Osteocyte (in vitro differentiated cells): ENCODE results near the gene PDGFRB. TPM values are rescaled to one million over a fixed set of nuclear protein-coding genes. Genes with fewer than 3 reads are reported as not detected.

Experiments
- DNase-seq: peaks from one replicate; pipeline ENCODE4 v3.0.0; 2021; ENCODE audit warnings: mixed read lengths; ENCODE audit not compliant: unreplicated experiment; ENCODE audit errors: extremely low spot score
- H3K27ac Mint-ChIP-seq: one replicate; pipeline ENCODE4 v1.8.0; 2021; ENCODE audit warnings: mild to moderate bottlenecking, mixed read lengths; ENCODE audit not compliant: unreplicated experiment
- H3K27me3 Mint-ChIP-seq: one replicate; pipeline ENCODE4 v1.8.0; 2021; ENCODE audit warnings: mixed read lengths; ENCODE audit not compliant: unreplicated experiment
- H3K36me3 Mint-ChIP-seq: one replicate; pipeline ENCODE4 v1.8.0; 2021; ENCODE audit warnings: mixed read lengths; ENCODE audit not compliant: unreplicated experiment
- H3K4me1 Mint-ChIP-seq: one replicate; pipeline ENCODE4 v1.8.0; 2021; ENCODE audit warnings: mixed read lengths; ENCODE audit not compliant: unreplicated experiment
- H3K4me3 Mint-ChIP-seq: one replicate; pipeline ENCODE4 v1.8.0; 2021; ENCODE audit warnings: mild to moderate bottlenecking, moderate library complexity, mixed read lengths; ENCODE audit not compliant: unreplicated experiment
- H3K9me3 Mint-ChIP-seq: one replicate; pipeline ENCODE4 v1.8.0; 2021; ENCODE audit warnings: mixed read lengths; ENCODE audit not compliant: unreplicated experiment
- total RNA-seq: library from RNA; stranded (reverse); gene quantifications from 2 replicates; pipeline ENCODE4 v1.2.1, GENCODE V29; 2021
- TF ChIP-seq, protein P1 (sequence below): fragments of 200-600 bp; sonication (generic); IDR thresholded peaks from 2 replicates; pipeline ENCODE4 v1.5.0; 2021; ENCODE audit warnings: antibody characterized with exemption, mild to moderate bottlenecking, moderate library complexity

The PDGFRB gene
- total RNA-seq, 1 donor from 2014 or later, result 1,093 TPM

DNA sequence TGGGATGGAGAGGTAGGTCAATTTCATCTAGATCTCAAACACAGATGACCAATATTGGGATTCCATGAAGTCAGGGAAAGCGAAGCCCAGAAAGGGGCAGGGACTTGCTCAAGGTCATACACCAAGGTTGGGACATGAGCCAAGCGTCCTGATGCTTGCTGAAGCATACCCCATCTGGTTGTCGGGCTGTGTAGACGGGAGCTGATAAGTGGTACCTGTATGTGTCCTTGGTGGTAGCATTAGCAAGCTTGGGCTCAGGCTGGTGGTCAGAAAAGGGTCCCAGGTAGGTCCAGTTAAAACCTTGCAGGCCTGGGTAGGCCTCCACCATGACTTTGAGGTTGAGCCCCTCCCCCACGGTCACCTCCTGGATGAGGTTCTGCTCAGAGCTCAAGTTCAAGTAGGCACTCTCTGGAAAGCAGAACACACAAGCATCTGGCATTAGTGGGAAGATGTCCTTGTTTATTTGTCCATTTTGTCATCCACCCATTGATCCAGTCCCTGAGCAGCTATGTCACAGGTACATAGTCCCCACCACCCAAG lies 82.5 kb downstream of the PDGFRB start:
- DNase-seq, result peak; percentile 36
- peaks cover 8% of the 10 kb centered on the region for H3K4me1 Mint-ChIP-seq
- peaks cover 4% of the 10 kb centered on the region for H3K9me3 Mint-ChIP-seq
- H3K36me3 Mint-ChIP-seq, result peaks cover 4% of the 10 kb centered on the region
- no peaks in the 10 kb centered on the region for H3K27me3 Mint-ChIP-seq
- TF ChIP-seq, protein P1, sequence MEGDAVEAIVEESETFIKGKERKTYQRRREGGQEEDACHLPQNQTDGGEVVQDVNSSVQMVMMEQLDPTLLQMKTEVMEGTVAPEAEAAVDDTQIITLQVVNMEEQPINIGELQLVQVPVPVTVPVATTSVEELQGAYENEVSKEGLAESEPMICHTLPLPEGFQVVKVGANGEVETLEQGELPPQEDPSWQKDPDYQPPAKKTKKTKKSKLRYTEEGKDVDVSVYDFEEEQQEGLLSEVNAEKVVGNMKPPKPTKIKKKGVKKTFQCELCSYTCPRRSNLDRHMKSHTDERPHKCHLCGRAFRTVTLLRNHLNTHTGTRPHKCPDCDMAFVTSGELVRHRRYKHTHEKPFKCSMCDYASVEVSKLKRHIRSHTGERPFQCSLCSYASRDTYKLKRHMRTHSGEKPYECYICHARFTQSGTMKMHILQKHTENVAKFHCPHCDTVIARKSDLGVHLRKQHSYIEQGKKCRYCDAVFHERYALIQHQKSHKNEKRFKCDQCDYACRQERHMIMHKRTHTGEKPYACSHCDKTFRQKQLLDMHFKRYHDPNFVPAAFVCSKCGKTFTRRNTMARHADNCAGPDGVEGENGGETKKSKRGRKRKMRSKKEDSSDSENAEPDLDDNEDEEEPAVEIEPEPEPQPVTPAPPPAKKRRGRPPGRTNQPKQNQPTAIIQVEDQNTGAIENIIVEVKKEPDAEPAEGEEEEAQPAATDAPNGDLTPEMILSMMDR, result no peak
- no peak overlapping the region for H3K27ac Mint-ChIP-seq
- H3K4me3 Mint-ChIP-seq, result no peak overlapping the region

DNA sequence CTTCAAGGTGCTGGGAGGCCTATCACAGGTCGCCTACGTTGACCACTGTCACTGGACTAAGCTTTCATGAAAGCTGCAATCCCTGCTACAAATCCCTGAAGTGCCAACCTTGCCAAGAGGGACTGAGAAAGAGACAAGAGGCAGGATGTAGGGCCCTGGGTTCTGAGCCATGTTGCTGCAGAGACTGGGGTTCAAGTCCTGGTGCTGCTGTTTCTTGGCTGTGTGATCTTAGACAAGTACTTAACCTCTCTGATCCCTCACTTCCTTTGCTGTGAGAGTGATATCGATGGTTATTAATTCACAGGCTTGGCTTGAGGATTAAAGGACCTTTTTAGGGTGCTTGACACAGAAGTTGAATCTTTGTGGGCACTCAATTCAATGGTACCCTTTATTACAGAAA lies 84.8 kb downstream of the PDGFRB start:
- Mint-ChIP-seq H3K36me3 (peaks cover 4% of the 10 kb centered on the region), H3K4me1 (peaks cover 26% of the 10 kb centered on the region), H3K9me3 (peaks cover 4% of the 10 kb centered on the region), H3K27me3 (no peaks in the 10 kb centered on the region), H3K4me3 (no peak overlapping the region), H3K27ac (no peak overlapping the region)
- TF ChIP-seq, protein P1, result no peak
- DNase-seq, result no peak

DNA sequence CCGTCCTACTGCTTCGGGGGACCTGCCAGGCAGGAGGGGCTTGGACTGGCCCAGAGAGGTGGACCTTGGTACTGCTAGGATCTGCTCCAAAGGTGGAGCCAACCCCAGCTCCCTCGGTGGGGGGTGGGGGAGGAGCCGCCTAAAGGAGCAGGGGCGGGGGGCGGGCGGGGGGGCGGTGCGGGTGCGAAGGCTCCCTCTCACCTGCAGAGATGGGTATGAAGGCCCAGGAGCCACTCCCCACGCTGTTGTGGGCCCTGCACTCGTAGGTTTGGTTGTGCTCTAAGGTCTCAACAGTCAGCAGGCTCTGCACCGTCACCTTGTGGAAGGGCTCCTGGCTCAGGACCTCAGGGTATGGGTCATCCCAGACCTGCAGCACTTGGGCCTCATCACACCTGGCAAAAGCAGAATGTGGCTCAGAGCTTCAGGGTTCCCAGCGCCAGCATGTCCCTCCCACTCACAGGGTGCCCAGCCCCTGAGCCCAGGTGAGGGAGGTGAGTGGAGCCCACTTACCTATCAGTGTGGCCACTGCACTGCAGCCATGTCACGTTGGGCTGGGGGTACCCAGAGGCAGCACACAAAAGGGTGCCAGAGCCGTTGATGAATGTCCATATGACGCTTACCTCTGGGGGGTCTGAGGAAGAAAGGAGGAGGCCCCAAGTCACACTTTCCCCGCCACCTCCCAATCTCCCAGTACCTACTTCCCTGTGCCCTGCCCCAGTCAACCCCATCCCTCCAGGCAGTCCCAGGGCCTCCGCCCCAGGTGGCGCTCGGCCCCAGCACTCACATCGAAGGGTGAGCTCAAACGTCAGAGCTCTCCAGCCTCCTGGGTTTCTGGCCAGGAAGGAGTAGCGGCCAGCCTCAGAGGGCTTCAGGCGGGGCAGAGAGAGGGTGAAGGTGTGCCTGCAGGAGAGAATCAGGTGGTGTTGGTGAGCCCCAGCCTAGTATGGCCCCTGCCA lies 85.7 kb downstream of the PDGFRB start:
- Mint-ChIP-seq H3K27ac (no peak overlapping the region), H3K27me3 (no peaks in the 10 kb centered on the region), H3K36me3 (peaks cover 4% of the 10 kb centered on the region), H3K4me1 (peaks cover 35% of the 10 kb centered on the region), H3K4me3 (no peak overlapping the region), H3K9me3 (peaks cover 4% of the 10 kb centered on the region)
- DNase-seq, result no peak
- TF ChIP-seq, protein P1, result no peak

DNA sequence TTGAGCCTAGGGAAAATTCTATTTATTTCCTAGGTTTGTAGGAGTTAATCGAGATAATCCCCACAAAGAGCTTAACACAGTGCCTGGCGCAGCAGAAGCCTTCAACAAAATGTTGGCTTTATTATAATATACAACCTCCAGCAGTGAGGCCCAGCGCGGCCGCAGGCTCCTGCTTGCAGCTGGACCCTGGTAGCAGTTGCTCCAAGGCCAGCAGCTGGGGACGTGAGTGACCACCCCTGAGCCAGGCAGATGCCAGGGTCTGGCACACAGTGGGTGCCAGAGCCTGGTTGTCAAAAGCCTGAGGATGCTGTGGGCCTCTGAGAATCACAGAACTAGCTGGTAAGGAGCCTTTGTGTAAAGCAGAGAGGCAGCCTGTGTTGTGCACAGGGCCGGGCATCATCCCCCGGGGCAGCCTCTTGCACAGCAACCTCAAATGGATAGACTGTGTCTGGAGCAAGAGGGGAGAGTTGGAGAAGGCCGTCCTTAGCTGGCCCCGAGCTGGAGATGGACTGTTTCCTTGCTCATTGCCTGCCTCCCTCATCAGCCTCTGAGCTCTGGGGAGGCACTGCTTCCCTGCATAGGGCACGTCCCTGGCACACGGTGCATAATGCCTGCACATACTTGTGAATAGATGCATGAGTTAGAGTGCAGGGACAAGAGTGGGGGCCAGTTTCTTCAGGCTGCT lies 86.5 kb downstream of the PDGFRB start:
- Mint-ChIP-seq H3K36me3 (peaks cover 4% of the 10 kb centered on the region), H3K27me3 (no peaks in the 10 kb centered on the region), H3K4me1 (peaks cover 43% of the 10 kb centered on the region), H3K4me3 (no peak overlapping the region), H3K9me3 (peaks cover 4% of the 10 kb centered on the region), H3K27ac (no peak overlapping the region)
- TF ChIP-seq, protein P1, result no peak
- DNase-seq, result no peak

DNA sequence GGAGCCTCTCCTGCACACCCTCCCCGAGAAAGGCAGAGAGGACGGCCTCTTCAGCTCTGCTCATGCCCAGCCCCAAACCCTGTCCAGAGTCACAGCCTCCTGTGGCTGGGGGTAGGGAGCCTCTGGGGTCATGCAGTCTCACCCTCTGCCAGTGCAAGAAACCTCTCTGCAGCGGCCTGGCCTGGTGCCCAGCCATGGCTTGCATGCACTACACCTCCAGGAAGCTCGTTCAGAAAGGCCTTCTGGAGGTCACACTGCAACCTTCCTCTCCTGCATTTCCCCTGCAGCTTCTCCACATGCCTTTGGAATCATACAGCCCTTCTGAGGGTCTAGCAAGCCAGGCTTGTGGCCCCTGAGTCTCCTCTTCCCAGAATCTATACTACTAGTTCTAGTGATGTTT lies 87.2 kb downstream of the PDGFRB start:
- Mint-ChIP-seq H3K27me3 (no peaks in the 10 kb centered on the region), H3K9me3 (peaks cover 4% of the 10 kb centered on the region), H3K4me3 (no peak overlapping the region), H3K27ac (no peak overlapping the region), H3K36me3 (peaks cover 4% of the 10 kb centered on the region), H3K4me1 (peaks cover 46% of the 10 kb centered on the region)
- no peak for DNase-seq
- TF ChIP-seq, protein P1, result no peak
